HFFc6 (cell line): ENCODE results near the gene EEF1B2. TPM values are rescaled to one million over a fixed set of nuclear protein-coding genes. Genes with fewer than 3 reads are reported as not detected.
A peak's percentile ranks its signal among the peaks of the same experiment; 100 is the strongest.
"Not testable (repeated sequence)": the region's sequence is repeated elsewhere in the genome, so short reads cannot be mapped to it uniquely, and the experiment has no call there.

ENCODE experiments used
- DNase-seq: peaks from one replicate; pipeline ENCODE4 v3.0.0-alpha.2; 2018
- H3K27ac Mint-ChIP-seq: 2 replicates; pipeline ENCODE4 v1.8.0; 2020; ENCODE audit warnings: mild to moderate bottlenecking, mixed read lengths
- H3K27me3 Mint-ChIP-seq: 2 replicates; pipeline ENCODE4 v1.8.0; 2021; ENCODE audit warnings: mild to moderate bottlenecking, moderate library complexity, mixed read lengths; ENCODE audit not compliant: insufficient read depth
- H3K36me3 Mint-ChIP-seq: 2 replicates; pipeline ENCODE4 v1.8.0; 2021; ENCODE audit warnings: low read depth, mixed read lengths
- H3K4me1 Mint-ChIP-seq: 2 replicates; pipeline ENCODE4 v1.8.0; 2020; ENCODE audit warnings: low read depth, mixed read lengths
- H3K4me3 Mint-ChIP-seq: 2 replicates; pipeline ENCODE4 v1.8.0; 2020; ENCODE audit warnings: mild to moderate bottlenecking, moderate library complexity, mixed read lengths
- H3K9me3 Mint-ChIP-seq: 2 replicates; pipeline ENCODE4 v1.8.0; 2020; ENCODE audit warnings: mild to moderate bottlenecking, mixed read lengths
- long read RNA-seq: library from polyadenylated mRNA; unstranded; transcript quantifications from one replicate; pipeline ENCODE4 v2.0.0, GENCODE V29; 2019
- total RNA-seq, 6 experiments: library from RNA; stranded (reverse); fragmentation: NEBNext Ultra II Directional; extraction: Animal tissue kit (Norgen Biotek cat#: 25700); gene quantifications; 2 replicates in 1 of 6; 3 replicates in 5 of 6; pipeline ENCODE4 v1.2.3, GENCODE V29; 2021
- TF ChIP-seq, protein P1 (sequence below): fragments of 200-600 bp; sonication (generic); IDR thresholded peaks from 2 replicates; pipeline ENCODE4 v1.5.0; 2021; ENCODE audit warnings: antibody characterized with exemption, mild to moderate bottlenecking

The EEF1B2 gene
- 100 to 1,000 TPM; 588 to 647 (median 609) TPM for total RNA-seq
- long read RNA-seq, transcript EEF1B2-202 (7 exons, 880 nt) = minor isoform, 11 of 842 reads
- long read RNA-seq, transcript EEF1B2-201 (7 exons, 844 nt) = minor isoform, 41 of 842 reads
- long read RNA-seq, transcript EEF1B2-203 (6 exons, 1,098 nt) = major isoform, 763 of 842 reads
- long read RNA-seq, partial matches to known transcripts = 18 of 842 reads
- long read RNA-seq, other reads (novel, unspliced or antisense) = 7 of 842 reads

DNA sequence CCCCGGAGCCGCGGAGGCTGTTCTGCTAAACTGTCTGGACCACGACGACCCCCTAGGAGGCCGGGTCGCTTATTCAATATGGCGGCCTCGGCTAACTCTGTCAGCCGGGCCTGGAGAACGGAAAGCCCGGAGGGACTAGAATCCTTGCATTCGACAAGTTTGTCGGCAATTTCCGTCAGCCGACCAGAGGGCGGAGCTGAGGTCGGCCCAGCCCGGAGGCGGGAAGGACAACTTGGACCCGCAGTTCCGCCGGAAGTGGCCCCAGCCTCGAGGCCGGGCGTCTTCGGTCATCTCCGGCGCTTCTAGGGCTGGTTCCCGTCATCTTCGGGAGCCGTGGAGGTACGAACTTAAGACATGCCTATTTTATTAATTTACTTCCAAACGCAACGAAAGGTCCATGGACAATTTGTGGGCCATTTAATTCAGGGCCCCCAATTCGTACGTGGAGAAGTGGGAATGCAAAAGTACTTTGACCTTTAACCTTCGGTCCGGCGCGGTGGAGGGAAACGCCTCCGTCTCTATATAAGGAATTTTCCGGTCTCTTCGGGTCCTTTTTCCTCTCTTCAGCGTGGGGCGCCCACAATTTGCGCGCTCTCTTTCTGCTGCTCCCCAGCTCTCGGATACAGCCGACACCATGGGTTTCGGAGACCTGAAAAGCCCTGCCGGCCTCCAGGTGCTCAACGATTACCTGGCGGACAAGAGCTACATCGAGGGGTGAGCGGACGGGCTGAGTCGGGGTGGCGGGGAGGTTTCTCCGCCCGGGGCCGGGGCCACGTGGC, at the start of gene EEF1B2, which contains the start of gene NDUFS1:
TSS of gene EEF1B2 (plus strand) at position 550 of the 779 bp plus-strand sequence. CDS start at position 635, 85 bp downstream.
TSS of gene NDUFS1 (minus strand) at position 99 of the 779 bp plus-strand sequence. CDS start 5,766 bp downstream, outside the sequence.
- peaks cover 3% of the 10 kb centered on the region for H3K27me3 Mint-ChIP-seq
- peaks cover 45% of the 10 kb centered on the region for H3K4me1 Mint-ChIP-seq
- H3K4me3 Mint-ChIP-seq = peak within 1 kb of the TSS; percentile 97
- no peaks in the 10 kb centered on the region for H3K9me3 Mint-ChIP-seq
- H3K36me3 Mint-ChIP-seq = peaks cover 50% of the 10 kb centered on the region
- peak; percentile 98 for DNase-seq
- TF ChIP-seq, protein P1, sequence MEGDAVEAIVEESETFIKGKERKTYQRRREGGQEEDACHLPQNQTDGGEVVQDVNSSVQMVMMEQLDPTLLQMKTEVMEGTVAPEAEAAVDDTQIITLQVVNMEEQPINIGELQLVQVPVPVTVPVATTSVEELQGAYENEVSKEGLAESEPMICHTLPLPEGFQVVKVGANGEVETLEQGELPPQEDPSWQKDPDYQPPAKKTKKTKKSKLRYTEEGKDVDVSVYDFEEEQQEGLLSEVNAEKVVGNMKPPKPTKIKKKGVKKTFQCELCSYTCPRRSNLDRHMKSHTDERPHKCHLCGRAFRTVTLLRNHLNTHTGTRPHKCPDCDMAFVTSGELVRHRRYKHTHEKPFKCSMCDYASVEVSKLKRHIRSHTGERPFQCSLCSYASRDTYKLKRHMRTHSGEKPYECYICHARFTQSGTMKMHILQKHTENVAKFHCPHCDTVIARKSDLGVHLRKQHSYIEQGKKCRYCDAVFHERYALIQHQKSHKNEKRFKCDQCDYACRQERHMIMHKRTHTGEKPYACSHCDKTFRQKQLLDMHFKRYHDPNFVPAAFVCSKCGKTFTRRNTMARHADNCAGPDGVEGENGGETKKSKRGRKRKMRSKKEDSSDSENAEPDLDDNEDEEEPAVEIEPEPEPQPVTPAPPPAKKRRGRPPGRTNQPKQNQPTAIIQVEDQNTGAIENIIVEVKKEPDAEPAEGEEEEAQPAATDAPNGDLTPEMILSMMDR = no peak
- peak within 1 kb of the TSS; percentile 96 for H3K27ac Mint-ChIP-seq

DNA sequence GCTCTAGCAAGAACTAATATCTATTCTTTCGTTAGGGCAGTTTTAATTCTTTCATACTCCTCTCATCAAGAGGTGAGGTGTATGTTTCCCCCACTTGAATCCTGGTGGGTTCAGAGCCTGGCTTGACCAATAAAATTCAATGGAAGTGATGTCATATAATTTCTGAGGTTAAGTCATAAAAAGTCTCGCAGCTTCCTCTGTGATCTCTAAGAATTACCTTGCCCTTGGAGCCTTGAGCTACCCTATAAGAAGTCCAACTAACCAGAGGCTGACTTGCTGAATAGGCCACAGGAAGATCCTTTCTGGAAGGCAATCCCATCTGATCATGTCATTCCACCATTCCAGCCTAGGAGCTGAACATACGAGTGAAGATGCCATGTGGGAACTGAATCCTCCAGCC, 47.6 kb upstream of the EEF1B2 start:
- peaks cover 28% of the 10 kb centered on the region for H3K4me1 Mint-ChIP-seq
- TF ChIP-seq, protein P1 = no peak
- no peak overlapping the region for H3K27ac Mint-ChIP-seq
- peaks cover 25% of the 10 kb centered on the region for H3K36me3 Mint-ChIP-seq
- DNase-seq = no peak
- H3K4me3 Mint-ChIP-seq = no peak overlapping the region
- no peaks in the 10 kb centered on the region for H3K9me3 Mint-ChIP-seq
- H3K27me3 Mint-ChIP-seq = peaks cover 2% of the 10 kb centered on the region; the same call in 1 of the 2 replicates

DNA sequence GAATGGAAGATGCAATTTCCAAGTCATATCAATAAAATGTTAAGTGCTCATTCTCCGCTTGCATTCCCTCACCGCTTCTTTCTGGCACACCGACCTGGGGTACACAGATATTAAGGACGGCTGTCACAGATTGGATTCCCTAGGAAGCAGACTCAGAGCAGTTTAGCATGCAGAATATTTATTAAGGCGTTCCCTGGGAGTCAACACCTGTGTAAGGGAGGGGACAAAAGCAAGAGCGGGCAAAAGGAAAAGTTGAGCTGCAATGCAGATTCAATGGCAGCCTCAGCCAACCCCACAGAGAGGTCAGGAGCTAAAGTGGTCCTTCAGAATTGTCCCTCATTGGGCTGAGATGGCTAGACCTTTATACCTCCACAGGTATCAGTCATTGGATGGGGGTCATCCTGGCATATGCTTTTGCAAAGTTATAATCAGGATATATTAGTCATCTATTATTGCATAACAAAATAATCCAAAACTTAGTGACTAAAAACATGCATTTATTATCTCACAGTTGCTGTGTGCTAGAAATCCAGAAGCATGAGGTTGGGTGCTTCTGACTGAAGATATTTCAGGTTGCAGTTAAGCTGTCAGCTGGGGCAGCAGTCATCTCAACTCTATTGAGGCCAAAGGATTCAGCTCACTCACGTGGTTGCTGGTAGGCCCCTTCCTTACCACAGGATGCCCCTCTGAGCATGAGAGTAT, 46.7 kb upstream of the EEF1B2 start:
- TF ChIP-seq, protein P1 = no peak
- Mint-ChIP-seq H3K27me3 (no peaks in the 10 kb centered on the region; the same call in 1 of the 2 replicates), H3K4me3 (no peak overlapping the region), H3K36me3 (peaks cover 25% of the 10 kb centered on the region), H3K4me1 (peaks cover 28% of the 10 kb centered on the region), H3K9me3 (no peaks in the 10 kb centered on the region), H3K27ac (no peak overlapping the region)
- no peak for DNase-seq

DNA sequence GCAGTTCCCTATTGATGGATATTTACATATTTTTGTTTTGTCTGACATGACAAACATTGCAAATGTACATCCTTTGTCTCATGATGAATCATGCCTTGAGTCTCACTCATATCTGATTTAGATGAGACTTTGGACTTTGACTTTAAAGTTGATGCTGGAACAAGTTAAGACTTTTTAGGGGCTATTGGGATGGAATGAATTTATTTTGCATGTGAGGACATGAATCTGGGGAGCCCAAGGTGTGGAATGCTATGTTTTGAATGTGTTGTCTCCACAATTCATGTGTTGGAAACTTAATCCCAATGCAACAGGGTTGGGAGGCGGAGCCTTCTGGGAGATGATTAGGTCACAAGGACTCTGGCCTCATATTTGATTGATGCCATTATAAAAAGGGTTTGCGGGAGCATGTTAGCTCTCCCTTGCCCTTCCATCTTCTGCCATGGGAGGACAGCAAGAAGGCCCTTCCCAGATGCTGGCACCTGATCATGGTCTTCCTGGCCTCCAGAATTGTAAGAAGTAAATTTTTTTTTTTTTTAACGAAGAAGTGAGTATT, 44.6 kb upstream of the EEF1B2 start:
- Mint-ChIP-seq H3K27me3 (no peaks in the 10 kb centered on the region), H3K9me3 (no peaks in the 10 kb centered on the region), H3K27ac (no peak overlapping the region), H3K4me3 (no peak overlapping the region), H3K4me1 (peaks cover 28% of the 10 kb centered on the region), H3K36me3 (peaks cover 30% of the 10 kb centered on the region)
- TF ChIP-seq, protein P1 = no peak
- DNase-seq = no peak

DNA sequence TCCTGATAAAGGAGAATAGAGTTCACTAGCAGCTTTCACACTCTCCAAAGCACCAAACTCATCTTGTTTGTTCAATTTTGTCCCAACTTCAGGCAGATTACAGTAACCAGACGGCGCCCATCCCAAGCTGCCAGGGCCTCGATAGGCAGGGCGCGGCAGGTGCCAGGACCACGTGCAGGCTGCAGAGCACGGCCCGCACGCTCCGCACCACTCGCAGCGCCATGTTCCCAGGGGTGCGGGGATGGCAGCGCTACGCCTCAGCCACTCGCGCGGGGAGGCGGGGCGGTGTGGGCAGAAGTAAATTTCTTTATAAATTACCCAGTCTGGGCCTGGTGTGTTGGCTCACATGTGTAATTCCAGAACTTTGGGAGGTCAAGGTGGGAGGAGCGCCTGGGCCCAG, 43.4 kb upstream of the EEF1B2 start:
- DNase-seq = no peak
- Mint-ChIP-seq H3K27ac (no peak overlapping the region), H3K9me3 (no peaks in the 10 kb centered on the region)

DNA sequence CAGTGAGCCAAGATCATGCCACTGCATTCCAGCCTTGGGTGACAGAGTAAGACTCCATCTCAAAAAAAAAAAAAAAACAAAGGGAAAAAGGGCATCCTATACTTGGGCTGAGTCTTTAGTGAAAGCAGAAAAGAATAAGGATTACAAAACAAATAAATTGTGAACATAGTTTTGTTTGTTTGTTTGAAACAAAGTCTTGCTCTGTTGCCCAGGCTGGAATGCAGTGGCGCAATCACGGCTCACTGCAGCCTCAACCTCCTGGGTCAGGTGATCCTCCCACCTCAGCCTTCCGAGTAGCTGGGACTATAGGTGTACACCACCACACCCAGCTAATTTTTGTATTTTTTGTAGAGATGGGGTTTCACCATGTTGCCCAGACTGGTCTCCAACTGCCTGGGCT, 37.1 kb upstream of the EEF1B2 start:
- H3K27ac Mint-ChIP-seq, H3K27me3 Mint-ChIP-seq, DNase-seq, H3K4me3 Mint-ChIP-seq, H3K4me1 Mint-ChIP-seq, H3K9me3 Mint-ChIP-seq: not testable (repeated sequence)
- H3K36me3 Mint-ChIP-seq = peaks cover 24% of the 10 kb centered on the region

More for the DNA sequence above, 43.4 kb upstream of the EEF1B2 start:
- TF ChIP-seq, protein P1 = no peak
- H3K4me3 Mint-ChIP-seq = no peak overlapping the region
- H3K27me3 Mint-ChIP-seq = no peaks in the 10 kb centered on the region
- peaks cover 42% of the 10 kb centered on the region for H3K36me3 Mint-ChIP-seq
- peaks cover 28% of the 10 kb centered on the region for H3K4me1 Mint-ChIP-seq
